DOHH2 (cell line): ENCODE measurements around the gene SLC5A10.

Source experiments
- H3F3A ChIP-seq: fragments of 200-600 bp; sonication (generic), shearing (Covaris generic); 2 replicates; pipeline ENCODE4 v1.6.0; 2016; ENCODE audit warnings: antibody characterized with exemption, mild to moderate bottlenecking; ENCODE audit not compliant: control insufficient read depth, insufficient read depth
- H3K27ac ChIP-seq: fragments of 200-600 bp; sonication (generic); 2 replicates; pipeline ENCODE4 v1.5.1; 2014; ENCODE audit warnings: low read depth, mild to moderate bottlenecking, low read length, moderate library complexity
- H3K27me3 ChIP-seq: fragments of 200-600 bp; sonication (generic); 2 replicates; pipeline ENCODE4 v1.6.1; 2014; ENCODE audit warnings: mild to moderate bottlenecking, low read length, mixed read lengths; ENCODE audit not compliant: control insufficient read depth
- H3K36me3 ChIP-seq: fragments of 200-600 bp; sonication (generic); 2 replicates; pipeline ENCODE4 v1.6.1; 2014; ENCODE audit warnings: mild to moderate bottlenecking, low read length, moderate library complexity, mixed read lengths; ENCODE audit not compliant: control insufficient read depth
- H3K4me1 ChIP-seq: fragments of 200-600 bp; sonication (generic); 2 replicates; pipeline ENCODE4 v1.6.1; 2014; ENCODE audit warnings: mild to moderate bottlenecking, low read length, mixed read lengths; ENCODE audit not compliant: control insufficient read depth
- H3K4me2 ChIP-seq: fragments of 200-600 bp; sonication (generic); 2 replicates; pipeline ENCODE4 v1.6.0; 2014; ENCODE audit warnings: mild to moderate bottlenecking, low read length, moderate library complexity
- H3K4me3 ChIP-seq: fragments of 200-600 bp; sonication (generic); 2 replicates; pipeline ENCODE4 v1.5.1; 2014; ENCODE audit warnings: mild to moderate bottlenecking, low read length, mixed read lengths
- H3K79me2 ChIP-seq: fragments of 200-600 bp; sonication (generic); 2 replicates; pipeline ENCODE4 v1.6.1; 2014; ENCODE audit warnings: mild to moderate bottlenecking, low read length, mixed read lengths; ENCODE audit not compliant: control insufficient read depth
- H3K9me2 ChIP-seq: fragments of 200-600 bp; sonication (generic); replicated peaks from 2 replicates; pipeline ENCODE4 v1.6.1; 2014; ENCODE audit warnings: mild to moderate bottlenecking, low read length, mixed read lengths; ENCODE audit not compliant: control insufficient read depth
- H3K9me3 ChIP-seq: fragments of 200-600 bp; sonication (generic); 2 replicates; pipeline ENCODE4 v1.6.1; 2014; ENCODE audit warnings: antibody characterized with exemption, low read length, mixed read lengths; ENCODE audit not compliant: control insufficient read depth, insufficient read depth
- H4K20me1 ChIP-seq: fragments of 200-600 bp; sonication (generic); 2 replicates; pipeline ENCODE4 v1.6.0; 2014; ENCODE audit warnings: low read depth, mild to moderate bottlenecking, antibody characterized with exemption, low read length, moderate library complexity; ENCODE audit not compliant: control insufficient read depth, insufficient read depth
- EZH2phosphoT487 ChIP-seq: fragments of 200-600 bp; sonication (generic); IDR thresholded peaks from 2 replicates; pipeline ENCODE4 v1.6.1; 2017; ENCODE audit warnings: borderline replicate concordance, mild to moderate bottlenecking, antibody characterized with exemption, low read length, moderate library complexity, mixed read lengths
- TF ChIP-seq, protein P1 (sequence below): fragments of 200-600 bp; sonication (generic); IDR thresholded peaks from one replicate; pipeline ENCODE4 v1.5.1; 2014; ENCODE audit warnings: antibody characterized with exemption, mild to moderate bottlenecking, low read depth, low read length; ENCODE audit not compliant: poor library complexity, severe bottlenecking

SLC5A10 gene

DNA sequence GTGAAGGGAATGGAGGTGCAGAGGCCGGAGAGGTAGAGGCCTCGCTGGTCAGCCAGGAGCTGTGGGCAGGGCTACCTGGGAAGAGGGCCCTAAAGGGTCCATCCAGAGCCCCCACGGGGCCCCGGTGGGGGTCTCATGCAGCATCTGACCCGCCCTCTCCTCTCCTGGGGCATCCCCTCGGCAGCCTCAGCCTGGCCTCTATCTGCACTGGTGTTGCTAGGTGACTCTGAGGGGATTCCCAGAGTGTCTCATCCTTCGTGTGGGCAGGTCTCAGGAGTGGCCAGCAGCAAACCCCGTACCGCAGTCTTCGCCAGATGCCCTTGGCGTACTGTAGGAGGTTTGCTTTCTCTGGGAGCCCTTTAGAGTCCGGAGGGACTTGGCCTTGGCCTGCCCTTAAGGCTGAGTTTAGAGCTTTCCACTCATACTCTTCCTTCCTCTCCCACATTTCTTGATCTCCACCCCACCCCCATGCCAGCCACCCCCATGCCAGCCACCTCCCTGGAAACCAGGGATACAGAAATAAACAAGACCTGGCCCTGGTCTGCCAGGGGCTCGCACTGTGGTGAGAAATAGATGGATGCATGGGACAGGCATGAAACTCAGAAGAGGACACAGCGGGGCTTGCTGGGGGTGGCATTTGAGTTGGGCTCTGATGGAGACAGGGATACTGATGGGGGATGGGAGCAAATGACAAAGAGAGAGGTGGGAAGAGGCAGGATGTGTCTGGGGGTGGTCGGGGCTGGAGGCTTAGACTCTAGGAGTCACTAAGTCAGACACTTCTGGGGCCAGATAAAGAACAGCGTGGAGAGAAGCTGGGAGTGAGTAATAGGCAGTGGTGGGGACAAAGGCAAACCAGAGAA lies 9.9 kb downstream of the SLC5A10 start:
- Histone ChIP-seq H3K4me1 (peaks cover 7% of the 10 kb centered on the region), H3K27me3 (no peaks in the 10 kb centered on the region), H3F3A (no peaks in the 10 kb centered on the region), H3K4me3 (no peak overlapping the region), H3K79me2 (no peaks in the 10 kb centered on the region), H3K27ac (no peak overlapping the region), H3K36me3 (no peaks in the 10 kb centered on the region), H3K4me2 (no peak overlapping the region), H3K9me2 (no peaks in the 10 kb centered on the region), H3K9me3 (no peaks in the 10 kb centered on the region), H4K20me1 (no peaks in the 10 kb centered on the region)
- no peak for TF ChIP-seq EZH2phosphoT487
- TF ChIP-seq, protein P1, sequence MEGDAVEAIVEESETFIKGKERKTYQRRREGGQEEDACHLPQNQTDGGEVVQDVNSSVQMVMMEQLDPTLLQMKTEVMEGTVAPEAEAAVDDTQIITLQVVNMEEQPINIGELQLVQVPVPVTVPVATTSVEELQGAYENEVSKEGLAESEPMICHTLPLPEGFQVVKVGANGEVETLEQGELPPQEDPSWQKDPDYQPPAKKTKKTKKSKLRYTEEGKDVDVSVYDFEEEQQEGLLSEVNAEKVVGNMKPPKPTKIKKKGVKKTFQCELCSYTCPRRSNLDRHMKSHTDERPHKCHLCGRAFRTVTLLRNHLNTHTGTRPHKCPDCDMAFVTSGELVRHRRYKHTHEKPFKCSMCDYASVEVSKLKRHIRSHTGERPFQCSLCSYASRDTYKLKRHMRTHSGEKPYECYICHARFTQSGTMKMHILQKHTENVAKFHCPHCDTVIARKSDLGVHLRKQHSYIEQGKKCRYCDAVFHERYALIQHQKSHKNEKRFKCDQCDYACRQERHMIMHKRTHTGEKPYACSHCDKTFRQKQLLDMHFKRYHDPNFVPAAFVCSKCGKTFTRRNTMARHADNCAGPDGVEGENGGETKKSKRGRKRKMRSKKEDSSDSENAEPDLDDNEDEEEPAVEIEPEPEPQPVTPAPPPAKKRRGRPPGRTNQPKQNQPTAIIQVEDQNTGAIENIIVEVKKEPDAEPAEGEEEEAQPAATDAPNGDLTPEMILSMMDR: no peak

- H3K9me3 ChIP-seq: no peaks in the 10 kb centered on the region
- H4K20me1 ChIP-seq: no peaks in the 10 kb centered on the region
- H3K27ac ChIP-seq: no peak overlapping the region
- no peaks in the 10 kb centered on the region for H3F3A ChIP-seq
- no peaks in the 10 kb centered on the region for H3K79me2 ChIP-seq
- H3K4me2 ChIP-seq: no peak overlapping the region
- TF ChIP-seq EZH2phosphoT487: no peak
- TF ChIP-seq, protein P1: no peak
- H3K36me3 ChIP-seq: no peaks in the 10 kb centered on the region
- H3K4me1 ChIP-seq: peaks cover 7% of the 10 kb centered on the region
- H3K9me2 ChIP-seq: no peaks in the 10 kb centered on the region
- no peak overlapping the region for H3K4me3 ChIP-seq
- H3K27me3 ChIP-seq: no peaks in the 10 kb centered on the region
These were observed 10.5 kb downstream of the SLC5A10 start for GRCh38 chr17:18962494-18962815.

DNA sequence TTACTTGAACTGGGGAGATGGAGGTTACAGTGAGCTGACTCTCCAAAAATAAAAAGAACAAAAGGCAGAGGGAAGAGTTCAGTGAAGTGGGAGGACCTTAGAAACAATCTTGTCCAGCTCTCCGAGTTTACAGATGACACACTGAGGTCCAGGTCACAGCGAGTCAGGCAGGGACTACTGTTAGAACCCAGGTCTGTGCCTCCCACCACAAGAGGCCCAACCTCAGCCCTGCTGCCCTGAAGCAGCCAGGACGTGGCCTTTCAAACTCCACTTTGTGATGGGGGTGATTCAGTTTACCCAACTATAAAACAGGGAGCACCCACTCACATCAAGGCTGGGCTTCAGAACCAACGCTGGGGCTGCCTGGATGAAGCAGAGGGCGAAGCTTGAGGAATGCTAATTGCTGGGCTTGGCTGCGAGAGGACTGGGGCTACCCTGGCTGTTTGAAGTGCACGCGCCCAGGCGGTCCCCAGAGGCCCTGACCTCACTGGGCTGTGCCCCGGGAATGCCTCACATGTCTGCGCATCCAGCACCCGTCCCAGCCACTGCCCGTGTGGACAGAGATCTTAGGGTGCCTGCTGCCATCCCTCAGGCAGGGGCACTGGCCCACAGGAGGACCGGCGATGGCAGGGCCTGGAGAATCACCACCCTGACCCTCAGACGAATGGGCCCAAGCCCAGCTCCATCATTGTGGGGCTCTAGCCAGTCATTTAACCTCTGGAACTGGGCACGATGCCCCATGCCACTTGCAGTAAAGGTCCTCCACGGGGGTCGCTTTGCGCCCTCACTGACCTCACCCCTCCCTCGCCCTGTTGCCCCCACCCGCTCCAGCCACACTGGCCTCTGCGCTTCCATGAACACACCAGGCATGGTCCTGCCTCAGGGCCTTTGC lies 11.4 kb downstream of the SLC5A10 start:
- H3K27me3 ChIP-seq: no peaks in the 10 kb centered on the region
- no peak overlapping the region for H3K4me3 ChIP-seq
- H3K36me3 ChIP-seq: no peaks in the 10 kb centered on the region
- H3K9me3 ChIP-seq: no peaks in the 10 kb centered on the region
- H3K4me1 ChIP-seq: peaks cover 10% of the 10 kb centered on the region
- no peaks in the 10 kb centered on the region for H3K9me2 ChIP-seq
- no peaks in the 10 kb centered on the region for H4K20me1 ChIP-seq
- TF ChIP-seq, protein P1: no peak
- TF ChIP-seq EZH2phosphoT487: no peak
- no peak overlapping the region for H3K4me2 ChIP-seq
- no peaks in the 10 kb centered on the region for H3K79me2 ChIP-seq
- no peak overlapping the region for H3K27ac ChIP-seq
- H3F3A ChIP-seq: no peaks in the 10 kb centered on the region
